HEK293T (cell line): ENCODE results near the gene RBM8A.

Experiments used
- BHLHE40 ChIP-seq: fragments of 450-650 bp; IDR thresholded peaks from 2 replicates; pipeline ENCODE4 v1.6.1; 2016; ENCODE audit warnings: mild to moderate bottlenecking, moderate library complexity, borderline replicate concordance
- ELF4 ChIP-seq: fragments of 450-650 bp; IDR thresholded peaks from 2 replicates; pipeline ENCODE4 v1.6.1; 2017; ENCODE audit warnings: antibody characterized with exemption
- FOXA1 ChIP-seq: fragments of 450-650 bp; IDR thresholded peaks from 2 replicates; pipeline ENCODE4 v1.6.1; 2016; ENCODE audit warnings: mild to moderate bottlenecking
- NFRKB ChIP-seq: fragments of 450-650 bp; IDR thresholded peaks from 2 replicates; pipeline ENCODE4 v1.6.1; 2016; ENCODE audit warnings: mild to moderate bottlenecking, moderate library complexity
- SP1 ChIP-seq: fragments of 450-650 bp; IDR thresholded peaks from 2 replicates; pipeline ENCODE4 v1.6.1; 2017

GRCh38 chr1:145942405-145942804 lies 15.1 kb upstream of the RBM8A start:
- no peak for TF ChIP-seq NFRKB
- TF ChIP-seq BHLHE40: no peak
- TF ChIP-seq FOXA1: no peak
- TF ChIP-seq ELF4: no peak
- TF ChIP-seq SP1: no peak
